Activated naive CD8-positive, alpha-beta T cell treated with anti-CD3 and anti-CD28 coated beads, Interleukin-2, amount 10 ng/mL, durations not matched to agents 7 days and 5 days (primary cell): ENCODE measurements around the gene AKAP8L. TPM values are rescaled to one million over a fixed set of nuclear protein-coding genes. Genes with fewer than 3 reads are reported as not detected.
A peak's percentile ranks its signal among the peaks of the same experiment; 100 is the strongest.

ENCODE experiments used
- ATAC-seq: fragments of 150-1000 bp; cut with Tn5 transposase; one replicate; pipeline ENCODE4 v1.10.0; 2021; ENCODE audit warnings: low read depth, moderate library complexity
- POLR2A ChIA-PET: fragments of 350-600 bp; sonication (Branson Sonifier 250); formaldehyde crosslinking; loops from one replicate; lab custom pipeline; 2021; ENCODE audit warnings: antibody characterized with exemption; lab: Charles Lee
- DNase-seq: peaks from one replicate; pipeline ENCODE4 v3.0.0; 2021
- H3K27ac Mint-ChIP-seq: one replicate; pipeline ENCODE4 v1.8.0; 2022; ENCODE audit warnings: mild to moderate bottlenecking, mixed read lengths
- H3K27me3 Mint-ChIP-seq: one replicate; pipeline ENCODE4 v1.8.0; 2022; ENCODE audit warnings: mild to moderate bottlenecking, moderate library complexity, mixed read lengths
- H3K36me3 Mint-ChIP-seq: one replicate; pipeline ENCODE4 v1.8.0; 2021; ENCODE audit warnings: mild to moderate bottlenecking, mixed read lengths
- H3K4me1 Mint-ChIP-seq: one replicate; pipeline ENCODE4 v1.8.0; 2021; ENCODE audit warnings: mixed read lengths
- H3K4me3 Mint-ChIP-seq: one replicate; pipeline ENCODE4 v1.8.0; 2022; ENCODE audit warnings: mild to moderate bottlenecking, moderate library complexity, mixed read lengths
- H3K9me3 Mint-ChIP-seq: one replicate; pipeline ENCODE4 v1.8.0; 2021; ENCODE audit warnings: mixed read lengths
- total RNA-seq, 2 experiments: library from RNA; stranded (reverse); gene quantifications; one replicate each; pipeline ENCODE4 v1.2.3, GENCODE V29; 2021

Gene AKAP8L
- total RNA-seq, 2 experiments from 2014 or later: 146 to 149 TPM

- Mint-ChIP-seq H3K9me3 (peaks cover 2% of the 10 kb centered on the region), H3K27ac (no peak overlapping the region), H3K4me3 (no peak overlapping the region), H3K4me1 (peaks cover 18% of the 10 kb centered on the region), H3K36me3 (peaks cover 39% of the 10 kb centered on the region), H3K27me3 (no peaks in the 10 kb centered on the region)
- no peak for DNase-seq
- POLR2A ChIA-PET: no interaction called here
- no peak for ATAC-seq
Measured at GRCh38 chr19:15426485-15427349, 7.9 kb upstream of the AKAP8L start.

GRCh38 chr19:15425321-15425950, 6.6 kb upstream of the AKAP8L start:
- H3K4me1 Mint-ChIP-seq: peaks cover 9% of the 10 kb centered on the region
- no peak for ATAC-seq
- peaks cover 39% of the 10 kb centered on the region for H3K36me3 Mint-ChIP-seq
- H3K27ac Mint-ChIP-seq: no peak overlapping the region
- H3K27me3 Mint-ChIP-seq: no peaks in the 10 kb centered on the region
- no peak for DNase-seq
- H3K9me3 Mint-ChIP-seq: peaks cover 2% of the 10 kb centered on the region
- H3K4me3 Mint-ChIP-seq: no peak overlapping the region
- POLR2A ChIA-PET: no interaction called here

GRCh38 chr19:15424692-15425272, 6.0 kb upstream of the AKAP8L start:
- H3K36me3 Mint-ChIP-seq: peaks cover 39% of the 10 kb centered on the region
- DNase-seq (no peak), ATAC-seq (no peak)
- peaks cover 12% of the 10 kb centered on the region for H3K4me1 Mint-ChIP-seq
- no peak overlapping the region for H3K4me3 Mint-ChIP-seq
- no peaks in the 10 kb centered on the region for H3K27me3 Mint-ChIP-seq
- H3K9me3 Mint-ChIP-seq: peaks cover 2% of the 10 kb centered on the region
- no peak overlapping the region for H3K27ac Mint-ChIP-seq
- POLR2A ChIA-PET: no interaction called here

- peaks cover 39% of the 10 kb centered on the region for H3K36me3 Mint-ChIP-seq
- peaks cover 2% of the 10 kb centered on the region for H3K9me3 Mint-ChIP-seq
- no peak for ATAC-seq
- no peak overlapping the region for H3K27ac Mint-ChIP-seq
- POLR2A ChIA-PET: no interaction called here
- no peak overlapping the region for H3K4me3 Mint-ChIP-seq
- peaks cover 15% of the 10 kb centered on the region for H3K4me1 Mint-ChIP-seq
- no peak for DNase-seq
- H3K27me3 Mint-ChIP-seq: no peaks in the 10 kb centered on the region
Measured at GRCh38 chr19:15424121-15424520, 5.3 kb upstream of the AKAP8L start.

GRCh38 chr19:15423130-15423529, 4.3 kb upstream of the AKAP8L start:
- Mint-ChIP-seq H3K4me1 (peaks cover 13% of the 10 kb centered on the region), H3K27me3 (no peaks in the 10 kb centered on the region), H3K36me3 (peaks cover 41% of the 10 kb centered on the region), H3K4me3 (no peak overlapping the region), H3K27ac (no peak overlapping the region), H3K9me3 (peaks cover 2% of the 10 kb centered on the region)
- POLR2A ChIA-PET: no interaction called here
- ATAC-seq (no peak), DNase-seq (no peak)

- Mint-ChIP-seq H3K36me3 (peaks cover 41% of the 10 kb centered on the region), H3K4me1 (peaks cover 19% of the 10 kb centered on the region), H3K4me3 (no peak overlapping the region), H3K27ac (no peak overlapping the region), H3K9me3 (peaks cover 2% of the 10 kb centered on the region), H3K27me3 (no peaks in the 10 kb centered on the region)
- POLR2A ChIA-PET: interaction anchor here (1.6 to 4.5 kb wide), 2 partner anchors 7 to 133 kb away, joined by 5 to 32 read pairs; no protein-coding TSS in a partner anchor
- ATAC-seq (no peak), DNase-seq (no peak)
Measured at GRCh38 chr19:15422296-15423075, 3.7 kb upstream of the AKAP8L start.

GRCh38 chr19:15421721-15422260, 3.0 kb upstream of the AKAP8L start:
- no peak for DNase-seq
- Mint-ChIP-seq H3K4me3 (no peak overlapping the region), H3K36me3 (peaks cover 39% of the 10 kb centered on the region), H3K27me3 (no peaks in the 10 kb centered on the region), H3K27ac (no peak overlapping the region), H3K4me1 (peaks cover 24% of the 10 kb centered on the region), H3K9me3 (peaks cover 2% of the 10 kb centered on the region)
- no peak for ATAC-seq
- POLR2A ChIA-PET: interaction anchor here (1.6 to 4.5 kb wide), 2 partner anchors 8 to 134 kb away, joined by 5 to 32 read pairs; no protein-coding TSS in a partner anchor

GRCh38 chr19:15421136-15421695, 2.4 kb upstream of the AKAP8L start:
- H3K4me3 Mint-ChIP-seq: no peak overlapping the region
- peaks cover 2% of the 10 kb centered on the region for H3K9me3 Mint-ChIP-seq
- no peaks in the 10 kb centered on the region for H3K27me3 Mint-ChIP-seq
- peaks cover 38% of the 10 kb centered on the region for H3K36me3 Mint-ChIP-seq
- no peak overlapping the region for H3K27ac Mint-ChIP-seq
- POLR2A ChIA-PET: interaction anchor here (1.6 to 4.5 kb wide), 3 partner anchors 9 to 135 kb away, joined by 5 to 50 read pairs (median 32); no protein-coding TSS in a partner anchor
- H3K4me1 Mint-ChIP-seq: peaks cover 26% of the 10 kb centered on the region
- no peak for DNase-seq
- no peak for ATAC-seq

GRCh38 chr19:15419413-15420025, 731 bp upstream of the AKAP8L start:
- ATAC-seq: no peak
- H3K27ac Mint-ChIP-seq: peak overlapping the region; percentile 100
- peaks cover 34% of the 10 kb centered on the region for H3K36me3 Mint-ChIP-seq
- DNase-seq: no peak
- H3K4me1 Mint-ChIP-seq: peaks cover 25% of the 10 kb centered on the region
- peaks cover 2% of the 10 kb centered on the region for H3K9me3 Mint-ChIP-seq
- no peaks in the 10 kb centered on the region for H3K27me3 Mint-ChIP-seq
- peak overlapping the region; percentile 98 for H3K4me3 Mint-ChIP-seq
- POLR2A ChIA-PET: interaction anchor here (0.7 to 4.8 kb wide), 28 partner anchors 10 to 318 kb away, joined by 3 to 88 read pairs (median 6); partner anchors contain the start of genes AKAP8, BRD4, PGLYRP2 and RASAL3

- H3K27ac Mint-ChIP-seq: peak overlapping the region; percentile 100
- no peaks in the 10 kb centered on the region for H3K27me3 Mint-ChIP-seq
- peaks cover 26% of the 10 kb centered on the region for H3K36me3 Mint-ChIP-seq
- H3K9me3 Mint-ChIP-seq: no peaks in the 10 kb centered on the region
- POLR2A ChIA-PET: interaction anchor here (0.7 to 4.8 kb wide), 22 partner anchors 8 to 142 kb away, joined by 3 to 88 read pairs (median 10); partner anchors contain the start of genes AKAP8, BRD4, RASAL3 and WIZ
- peak overlapping the region; percentile 98 for H3K4me3 Mint-ChIP-seq
- DNase-seq: no peak
- peaks cover 30% of the 10 kb centered on the region for H3K4me1 Mint-ChIP-seq
- ATAC-seq: no peak
Measured at GRCh38 chr19:15418231-15418578, 583 bp downstream of the AKAP8L start.

- Mint-ChIP-seq H3K4me3 (peak overlapping the region; percentile 98), H3K27me3 (no peaks in the 10 kb centered on the region), H3K4me1 (peaks cover 30% of the 10 kb centered on the region), H3K27ac (peak overlapping the region; percentile 100), H3K36me3 (peaks cover 23% of the 10 kb centered on the region), H3K9me3 (no peaks in the 10 kb centered on the region)
- ATAC-seq: no peak
- no peak for DNase-seq
- POLR2A ChIA-PET: interaction anchor here (1.0 to 4.8 kb wide), 6 partner anchors 12 to 139 kb away, joined by 3 to 88 read pairs (median 30); partner anchors contain the start of gene AKAP8
Measured at GRCh38 chr19:15417699-15418098, 1.1 kb downstream of the AKAP8L start.

- DNase-seq (no peak), ATAC-seq (no peak)
- POLR2A ChIA-PET: no interaction called here
- Mint-ChIP-seq H3K9me3 (no peaks in the 10 kb centered on the region), H3K27ac (no peak overlapping the region), H3K27me3 (no peaks in the 10 kb centered on the region), H3K36me3 (peaks cover 17% of the 10 kb centered on the region), H3K4me3 (no peak overlapping the region), H3K4me1 (peaks cover 25% of the 10 kb centered on the region)
Measured at GRCh38 chr19:15412832-15413231, 6.0 kb downstream of the AKAP8L start.
